SU-DHL-6 (cell line): ENCODE measurements around the gene COG5.

Source experiments
- CTCF ChIP-seq: fragments of 200-600 bp; sonication (generic); IDR thresholded peaks from one replicate; pipeline ENCODE4 v1.5.1; 2017; ENCODE audit warnings: antibody characterized with exemption, mild to moderate bottlenecking, low read length, moderate library complexity; ENCODE audit not compliant: insufficient read depth, poor library complexity, severe bottlenecking
- EZH2phosphoT487 ChIP-seq: fragments of 200-600 bp; sonication (generic), shearing (Covaris generic); conservative IDR thresholded peaks from 2 replicates; pipeline ENCODE4 v1.6.1; 2018; ENCODE audit warnings: mild to moderate bottlenecking, antibody characterized with exemption, low read length, moderate library complexity, mixed read lengths

GRCh38 chr7:107172276-107173032 lies 391.3 kb downstream of the COG5 start:
- no peak for TF ChIP-seq CTCF
- no peak for TF ChIP-seq EZH2phosphoT487
